ENCODE results near the gene HIP1R. TPM values are rescaled to one million over a fixed set of nuclear protein-coding genes. Genes with fewer than 3 reads are reported as not detected.

Gene HIP1R
- total and polyA plus RNA-seq, 2 of the 13 experiments (the other 11 are each of a cell fraction or from before 2014, with no cell fraction given) = 18.4 to 25.5 TPM

DNA sequence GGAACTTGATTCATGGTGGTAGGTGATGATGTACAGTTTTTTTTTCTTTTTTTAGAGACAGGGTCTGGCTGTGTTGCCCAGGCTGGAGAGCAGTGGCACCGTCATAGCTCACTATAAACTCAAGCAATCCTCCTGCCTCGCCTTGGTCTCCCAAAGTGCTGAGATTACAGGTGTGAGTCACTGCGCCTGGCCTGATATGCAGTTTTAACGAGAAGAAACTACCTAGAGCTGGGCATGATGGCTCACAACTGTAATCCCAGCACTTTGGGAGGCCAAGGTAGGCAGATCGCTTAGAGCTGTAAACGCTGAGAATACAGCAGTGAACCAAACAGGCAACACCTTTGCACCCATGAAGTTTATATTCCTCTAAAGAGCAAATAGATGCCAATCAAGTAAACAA lies 73.7 kb downstream of the HIP1R start:
- WGBS (ENCODE audit: low lambda C conversion rate) = 29% methylated on average over 6 of the region's 6 CpGs
- Histone ChIP-seq H4K20me1 (ENCODE audit: insufficient read depth, low read length) (no peaks in the 10 kb centered on the region), H3K27me3 (ENCODE audit: control insufficient read depth in 1 of 2, insufficient read depth in 2 of 2, low read length in 2 of 2) (no peaks in the 10 kb centered on the region), H3K9me3 (ENCODE audit: low read length) (no peaks in the 10 kb centered on the region), H3K79me2 (ENCODE audit: insufficient read depth, low read length) (no peaks in the 10 kb centered on the region), H3K9ac (ENCODE audit: insufficient read depth, low read depth, low read length) (no peak overlapping the region), H3K4me3 (replicated peaks in 1 of 3; ENCODE audit: insufficient read depth in 1 of 3, low read depth in 2 of 3, low read length in 3 of 3) (no peak overlapping the region), H3K27ac (ENCODE audit: extremely low read length, insufficient read depth, low read length) (no peak overlapping the region), H3K36me3 (replicated peaks in 1 of 2; ENCODE audit: control insufficient read depth in 1 of 2, insufficient read depth in 2 of 2, low read length in 2 of 2) (no peaks in the 10 kb centered on the region), H3K4me2 (ENCODE audit: low read depth, low read length) (no peak overlapping the region), H3K4me1 (ENCODE audit: insufficient read depth, low read length) (peaks cover 44% of the 10 kb centered on the region), H2AFZ (ENCODE audit: low read length) (no peak overlapping the region)
- intact Hi-C loops (cut with micrococcal nuclease; ENCODE audit: unreplicated experiment) (no loop called here), in situ Hi-C loops (cut with HindIII; ENCODE audit: extremely low pct_ligation_motif_present, low pct_unique_long_range_greater_than_20kb) (no loop called here)
- POLR2A ChIA-PET = no interaction called here
- no peak for TF ChIP-seq ZBTB42 (CRISPR knock-in tag; IDR thresholded peaks at IDR 0.05)
- TF ChIP-seq, protein P1, sequence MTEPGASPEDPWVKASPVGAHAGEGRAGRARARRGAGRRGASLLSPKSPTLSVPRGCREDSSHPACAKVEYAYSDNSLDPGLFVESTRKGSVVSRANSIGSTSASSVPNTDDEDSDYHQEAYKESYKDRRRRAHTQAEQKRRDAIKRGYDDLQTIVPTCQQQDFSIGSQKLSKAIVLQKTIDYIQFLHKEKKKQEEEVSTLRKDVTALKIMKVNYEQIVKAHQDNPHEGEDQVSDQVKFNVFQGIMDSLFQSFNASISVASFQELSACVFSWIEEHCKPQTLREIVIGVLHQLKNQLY (CRISPR knock-in tag; IDR thresholded peaks at IDR 0.05) = no peak
- TF ChIP-seq ZNF121 (CRISPR knock-in tag; IDR thresholded peaks at IDR 0.05) = peak; percentile 94
- ATAC-seq (no peak), FAIRE-seq (no peak), DNase-seq (ENCODE audit: low spot score) (no peak)
- CTCF ChIA-PET (ENCODE audit: low intra/inter-chr PET ratio, low total read pairs) = no interaction called here
- BruUV-seq (replicated peaks) = no TSS peak

DNA sequence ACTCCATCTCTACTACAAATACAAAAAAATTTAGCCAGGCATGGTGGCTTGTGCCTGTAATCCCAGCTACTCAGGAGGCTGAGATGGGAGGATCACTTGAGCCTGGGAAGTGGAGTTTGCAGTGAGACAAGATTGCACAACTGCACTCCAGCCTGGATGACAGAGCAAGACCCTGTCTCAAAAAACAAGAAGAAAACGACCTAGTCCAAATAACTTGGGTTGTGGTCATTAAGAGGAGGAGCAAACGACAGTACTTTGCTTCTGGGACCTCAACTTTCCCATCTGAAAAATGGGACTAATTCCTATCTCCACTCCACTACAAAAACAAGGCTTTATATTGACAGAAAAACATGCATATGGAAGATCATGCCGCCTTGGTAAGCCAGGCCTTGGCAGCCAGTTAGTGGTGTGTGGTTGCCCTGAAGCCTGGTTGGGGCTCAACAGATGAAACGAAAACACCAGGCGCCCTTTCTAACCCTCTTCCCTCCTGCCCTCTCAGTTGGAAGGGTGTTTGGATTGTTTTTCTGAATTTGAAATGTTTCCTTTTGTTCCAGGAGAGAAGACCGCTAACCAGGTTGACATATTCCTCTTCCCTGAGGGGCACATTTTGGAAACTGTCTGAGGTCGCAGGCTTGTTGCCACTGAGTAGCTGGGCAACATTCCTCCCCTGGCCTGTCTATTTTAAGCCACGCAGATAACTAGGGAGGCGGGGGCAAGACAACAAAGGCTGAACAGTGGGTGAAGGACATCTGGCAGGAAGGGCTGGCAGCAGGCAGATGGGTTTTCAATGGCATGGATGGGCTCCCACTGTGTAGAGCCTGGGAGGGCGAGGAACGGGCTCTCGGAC lies 74.4 kb downstream of the HIP1R start:
- ChIA-PET POLR2A (no interaction called here), CTCF (ENCODE audit: low intra/inter-chr PET ratio, low total read pairs) (no interaction called here)
- in situ Hi-C loops (cut with HindIII; ENCODE audit: extremely low pct_ligation_motif_present, low pct_unique_long_range_greater_than_20kb) = no loop called here
- Histone ChIP-seq H3K4me1 (ENCODE audit: insufficient read depth, low read length) (peaks cover 36% of the 10 kb centered on the region), H2AFZ (ENCODE audit: low read length) (no peak overlapping the region), H3K27me3 (ENCODE audit: control insufficient read depth in 1 of 2, insufficient read depth in 2 of 2, low read length in 2 of 2) (no peaks in the 10 kb centered on the region), H3K9ac (ENCODE audit: insufficient read depth, low read depth, low read length) (no peak overlapping the region), H3K9me3 (ENCODE audit: low read length) (no peaks in the 10 kb centered on the region), H3K4me3 (replicated peaks in 1 of 3; ENCODE audit: insufficient read depth in 1 of 3, low read depth in 2 of 3, low read length in 3 of 3) (no peak overlapping the region; a peak in 1 of 6 replicates), H3K4me2 (ENCODE audit: low read depth, low read length) (peak overlapping the region; percentile 32; the same call in 1 of the 2 replicates), H4K20me1 (ENCODE audit: insufficient read depth, low read length) (no peaks in the 10 kb centered on the region), H3K27ac (ENCODE audit: extremely low read length, insufficient read depth, low read length) (no peak overlapping the region), H3K36me3 (replicated peaks in 1 of 2; ENCODE audit: control insufficient read depth in 1 of 2, insufficient read depth in 2 of 2, low read length in 2 of 2) (no peaks in the 10 kb centered on the region), H3K79me2 (ENCODE audit: insufficient read depth, low read length) (no peaks in the 10 kb centered on the region)
- DNase-seq (ENCODE audit: low spot score) (no peak), FAIRE-seq (no peak), ATAC-seq (peak; percentile 65)
- WGBS (ENCODE audit: low lambda C conversion rate) = 39% methylated on average over 12 of the region's 12 CpGs
- no TSS peak for BruUV-seq (replicated peaks)
- intact Hi-C loops (cut with micrococcal nuclease; ENCODE audit: unreplicated experiment) = no loop called here
- TF ChIP-seq ZNF496 (CRISPR knock-in tag; IDR thresholded peaks at IDR 0.05; ENCODE audit: insufficient replicate concordance) = no peak
- TF ChIP-seq PHF8 (CRISPR knock-in tag; IDR thresholded peaks at IDR 0.05) = no peak
- peak; percentile 83 for TF ChIP-seq ZMYM3 (CRISPR knock-in tag; IDR thresholded peaks at IDR 0.05)
- TF ChIP-seq, protein P2, sequence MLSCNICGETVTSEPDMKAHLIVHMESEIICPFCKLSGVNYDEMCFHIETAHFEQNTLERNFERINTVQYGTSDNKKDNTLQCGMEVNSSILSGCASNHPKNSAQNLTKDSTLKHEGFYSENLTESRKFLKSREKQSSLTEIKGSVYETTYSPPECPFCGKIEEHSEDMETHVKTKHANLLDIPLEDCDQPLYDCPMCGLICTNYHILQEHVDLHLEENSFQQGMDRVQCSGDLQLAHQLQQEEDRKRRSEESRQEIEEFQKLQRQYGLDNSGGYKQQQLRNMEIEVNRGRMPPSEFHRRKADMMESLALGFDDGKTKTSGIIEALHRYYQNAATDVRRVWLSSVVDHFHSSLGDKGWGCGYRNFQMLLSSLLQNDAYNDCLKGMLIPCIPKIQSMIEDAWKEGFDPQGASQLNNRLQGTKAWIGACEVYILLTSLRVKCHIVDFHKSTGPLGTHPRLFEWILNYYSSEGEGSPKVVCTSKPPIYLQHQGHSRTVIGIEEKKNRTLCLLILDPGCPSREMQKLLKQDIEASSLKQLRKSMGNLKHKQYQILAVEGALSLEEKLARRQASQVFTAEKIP (CRISPR knock-in tag; IDR thresholded peaks at IDR 0.05; ENCODE audit: borderline replicate concordance) = no peak
- no peak for TF ChIP-seq ASH2L (IDR thresholded peaks at IDR 0.05; ENCODE audit: insufficient read length, low read depth, low read length)
- no peak for TF ChIP-seq ELF4 (CRISPR knock-in tag; IDR thresholded peaks at IDR 0.05; ENCODE audit: borderline replicate concordance)
- no peak for TF ChIP-seq ARNT2 (CRISPR knock-in tag; IDR thresholded peaks at IDR 0.05; ENCODE audit: low read depth)
- no peak for TF ChIP-seq ZNF674 (CRISPR knock-in tag; IDR thresholded peaks at IDR 0.05; ENCODE audit: low read depth)
- peak; percentile 97 for TF ChIP-seq ZNF629 (CRISPR knock-in tag; conservative IDR thresholded peaks at IDR 0.05)
- TF ChIP-seq, protein P3, sequence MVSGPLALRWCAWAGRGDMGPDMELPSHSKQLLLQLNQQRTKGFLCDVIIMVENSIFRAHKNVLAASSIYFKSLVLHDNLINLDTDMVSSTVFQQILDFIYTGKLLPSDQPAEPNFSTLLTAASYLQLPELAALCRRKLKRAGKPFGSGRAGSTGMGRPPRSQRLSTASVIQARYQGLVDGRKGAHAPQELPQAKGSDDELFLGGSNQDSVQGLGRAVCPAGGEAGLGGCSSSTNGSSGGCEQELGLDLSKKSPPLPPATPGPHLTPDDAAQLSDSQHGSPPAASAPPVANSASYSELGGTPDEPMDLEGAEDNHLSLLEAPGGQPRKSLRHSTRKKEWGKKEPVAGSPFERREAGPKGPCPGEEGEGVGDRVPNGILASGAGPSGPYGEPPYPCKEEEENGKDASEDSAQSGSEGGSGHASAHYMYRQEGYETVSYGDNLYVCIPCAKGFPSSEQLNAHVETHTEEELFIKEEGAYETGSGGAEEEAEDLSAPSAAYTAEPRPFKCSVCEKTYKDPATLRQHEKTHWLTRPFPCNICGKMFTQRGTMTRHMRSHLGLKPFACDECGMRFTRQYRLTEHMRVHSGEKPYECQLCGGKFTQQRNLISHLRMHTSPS (CRISPR knock-in tag; IDR thresholded peaks at IDR 0.05; ENCODE audit: low read depth) = peak; percentile 54; the same call in 1 of the 2 replicates

Measured in HepG2 (cell line).